H1 (cell line): ENCODE results near the gene DHRS2. TPM values are rescaled to one million over a fixed set of nuclear protein-coding genes. Genes with fewer than 3 reads are reported as not detected.

Source experiments
- CTCF ChIA-PET: fragments of 300-600 bp; sonication (Branson Sonifier 250); formaldehyde crosslinking; loops from one replicate; lab custom pipeline; 2021; ENCODE audit not compliant: partially characterized antibody; lab: Charles Lee
- POLR2A ChIA-PET: fragments of 300-600 bp; sonication (Branson Sonifier 250); formaldehyde crosslinking; loops from one replicate; lab custom pipeline; 2021; ENCODE audit warnings: inconsistent platforms; ENCODE audit not compliant: partially characterized antibody; lab: Charles Lee
- DNase-seq, 2 experiments: peaks; one replicate each; pipeline versions ENCODE4 v3.0.0 to v3.0.0-alpha.2; 2010 to 2022; ENCODE audit warnings: low spot score in 2 of 2, low read depth in 1 of 2, mixed read lengths in 1 of 2
- FAIRE-seq: peaks from 2 replicates; lab custom pipeline; 2011; peaks lifted over from hg19 to GRCh38; lab: Jason Lieb, UNC
- H2AFZ ChIP-seq: 2 replicates; pipeline ENCODE4 v1.8.1; 2012; ENCODE audit warnings: low read length, inconsistent platforms
- H2AK5ac ChIP-seq: 2 replicates; pipeline ENCODE4 v1.6.1; 2013; ENCODE audit warnings: low read depth, low read length
- H2BK120ac ChIP-seq: replicated peaks from 2 replicates; pipeline ENCODE3; 2013; ENCODE audit warnings: low read depth, low read length, inconsistent platforms
- H2BK12ac ChIP-seq: 2 replicates; pipeline ENCODE4 v1.6.1; 2013; ENCODE audit warnings: low read depth, low read length
- H2BK15ac ChIP-seq: 2 replicates; pipeline ENCODE4 v1.6.1; 2013; ENCODE audit warnings: low read length
- H2BK20ac ChIP-seq: 2 replicates; pipeline ENCODE4 v1.6.1; 2013; ENCODE audit warnings: low read length
- H2BK5ac ChIP-seq: 2 replicates; pipeline ENCODE4 v1.6.1; 2013; ENCODE audit warnings: low read depth, low read length
- H3K14ac ChIP-seq: 2 replicates; pipeline ENCODE4 v1.6.1; 2013; ENCODE audit warnings: inconsistent platforms; ENCODE audit not compliant: insufficient read length
- H3K18ac ChIP-seq: 2 replicates; pipeline ENCODE4 v1.6.1; 2013; ENCODE audit warnings: low read length; ENCODE audit errors: extremely low read depth
- H3K23ac ChIP-seq: 2 replicates; pipeline ENCODE4 v1.6.1; 2013; ENCODE audit warnings: inconsistent platforms; ENCODE audit not compliant: insufficient read length
- H3K23me2 ChIP-seq: 2 replicates; pipeline ENCODE4 v1.6.1; 2013; ENCODE audit warnings: low read depth, low read length
- H3K27ac ChIP-seq: 2 replicates; pipeline ENCODE4 v1.6.1; 2011; ENCODE audit warnings: low read depth, low read length, inconsistent platforms
- H3K27me3 ChIP-seq, 4 experiments: replicated peaks in 1 of 4; 1 replicate in 1 of 4; 2 replicates in 3 of 4; pipeline versions ENCODE4 v1.6.1 to v1.8.1; 2011 to 2013; ENCODE audit warnings: low read length in 3 of 4, mild to moderate bottlenecking in 3 of 4, inconsistent platforms in 2 of 4, mixed read lengths in 2 of 4, moderate library complexity in 1 of 4; ENCODE audit not compliant: control insufficient read depth in 3 of 4, insufficient read depth in 3 of 4; ENCODE audit errors: extremely low read depth in 1 of 4
- H3K36me3 ChIP-seq, 4 experiments: 2 replicates each; pipeline versions ENCODE4 v1.6.1 to v1.8.1; 2011 to 2013; ENCODE audit warnings: mild to moderate bottlenecking in 4 of 4, low read length in 3 of 4, moderate library complexity in 2 of 4, control low read depth in 1 of 4, inconsistent platforms in 1 of 4; ENCODE audit not compliant: insufficient read depth in 4 of 4, control insufficient read depth in 2 of 4
- H3K4ac ChIP-seq: replicated peaks from 2 replicates; pipeline ENCODE3; 2013; ENCODE audit warnings: low read length, low read depth, mixed read lengths, inconsistent platforms; ENCODE audit not compliant: insufficient read length
- H3K4me1 ChIP-seq, 4 experiments: replicated peaks in 1 of 4; 1 replicate in 1 of 4; 2 replicates in 3 of 4; pipeline versions ENCODE4 v1.6.1 to v1.8.1; 2011 to 2013; ENCODE audit warnings: low read length in 3 of 4, inconsistent platforms in 2 of 4, mixed read lengths in 1 of 4; ENCODE audit not compliant: insufficient read depth in 4 of 4, control insufficient read depth in 3 of 4
- H3K4me2 ChIP-seq, 2 experiments: 2 replicates each; pipeline versions ENCODE4 v1.6.1 to v1.8.1; 2011 to 2013; ENCODE audit warnings: low read depth in 2 of 2, low read length in 2 of 2, control low read depth in 1 of 2, inconsistent platforms in 1 of 2, mild to moderate bottlenecking in 1 of 2; ENCODE audit not compliant: insufficient read depth in 1 of 2
- H3K4me3 ChIP-seq, 4 experiments: fragments of 200-600, 300-600 bp in 1 of 4; sonication (generic), shearing (Covaris generic), sonication (Bioruptor Twin) in 1 of 4; 2 replicates each; pipeline versions ENCODE4 v1.5.1 to v1.8.1; 2011 to 2016; ENCODE audit warnings: low read length in 4 of 4, low read depth in 3 of 4, control low read depth in 2 of 4, inconsistent platforms in 2 of 4, mild to moderate bottlenecking in 2 of 4, mixed read lengths in 1 of 4, moderate library complexity in 1 of 4; ENCODE audit not compliant: insufficient read depth in 2 of 4; ENCODE audit errors: extremely low read depth in 1 of 4
- H3K56ac ChIP-seq: replicated peaks from 2 replicates; pipeline ENCODE3; 2013; ENCODE audit warnings: low read depth, mild to moderate bottlenecking, mixed read lengths, low read length, inconsistent platforms; ENCODE audit not compliant: insufficient read length
- H3K79me1 ChIP-seq: 2 replicates; pipeline ENCODE4 v1.6.1; 2013; ENCODE audit warnings: low read depth, low read length, control low read depth
- H3K79me2 ChIP-seq, 2 experiments: 2 replicates each; pipeline versions ENCODE4 v1.6.1 to v1.8.1; 2012 to 2013; ENCODE audit warnings: low read length in 2 of 2, mild to moderate bottlenecking in 2 of 2, inconsistent platforms in 1 of 2; ENCODE audit not compliant: insufficient read depth in 2 of 2, control insufficient read depth in 1 of 2
- H3K9ac ChIP-seq, 4 experiments: replicated peaks in 1 of 4; 1 replicate in 1 of 4; 2 replicates in 3 of 4; pipeline versions ENCODE4 v1.6.1 to v1.8.1; 2011 to 2013; ENCODE audit warnings: low read depth in 3 of 4, low read length in 3 of 4, control low read depth in 2 of 4, mild to moderate bottlenecking in 2 of 4, moderate library complexity in 2 of 4, inconsistent platforms in 1 of 4; ENCODE audit errors: extremely low read depth in 1 of 4
- H3K9me3 ChIP-seq, 2 experiments: 2 replicates each; pipeline versions ENCODE4 v1.6.1 to v1.8.1; 2012 to 2013; ENCODE audit warnings: mild to moderate bottlenecking in 2 of 2, moderate library complexity in 2 of 2, control low read depth in 1 of 2, inconsistent platforms in 1 of 2, low read depth in 1 of 2, low read length in 1 of 2, mixed read lengths in 1 of 2; ENCODE audit not compliant: insufficient read depth in 2 of 2
- H4K20me1 ChIP-seq, 2 experiments: replicated peaks in 1 of 2; 2 replicates each; pipeline versions ENCODE3 to v1.8.1; 2011 to 2013; ENCODE audit warnings: inconsistent platforms in 2 of 2, low read length in 2 of 2, mild to moderate bottlenecking in 1 of 2; ENCODE audit not compliant: insufficient read depth in 2 of 2, control insufficient read depth in 1 of 2
- H4K5ac ChIP-seq: 2 replicates; pipeline ENCODE4 v1.6.1; 2013; ENCODE audit warnings: low read length, low read depth, mixed read lengths, inconsistent platforms; ENCODE audit not compliant: insufficient read length
- H4K8ac ChIP-seq: 2 replicates; pipeline ENCODE4 v1.8.0; 2013; ENCODE audit warnings: mild to moderate bottlenecking, moderate library complexity, low read length, inconsistent platforms; ENCODE audit not compliant: insufficient read depth; ENCODE audit errors: extremely low read depth
- H4K91ac ChIP-seq: replicated peaks from 2 replicates; pipeline ENCODE3; 2013; ENCODE audit warnings: low read length, mixed read lengths, inconsistent platforms; ENCODE audit not compliant: insufficient read length
- CHD1 ChIP-seq: IDR thresholded peaks from 2 replicates; pipeline ENCODE4 v1.6.1; 2012; ENCODE audit warnings: low read depth, low read length, improper control_type of control experiment
- CTBP2 ChIP-seq: IDR thresholded peaks from 2 replicates; pipeline ENCODE4 v1.7.0; 2011; ENCODE audit warnings: borderline replicate concordance, mild to moderate bottlenecking, moderate library complexity, mixed read lengths, low read length; ENCODE audit not compliant: insufficient read depth, insufficient read length
- SIRT6 ChIP-seq: IDR thresholded peaks from one replicate; pipeline ENCODE4 v1.7.1; 2012; ENCODE audit warnings: low read length, inconsistent platforms
- SP1 ChIP-seq: IDR thresholded peaks from 2 replicates; pipeline ENCODE4 v1.6.1; 2011; ENCODE audit warnings: low read depth, low read length
- SUZ12 ChIP-seq: fragments of 200-600 bp; sonication (generic); IDR thresholded peaks from 2 replicates; pipeline ENCODE4 v1.6.1; 2012; ENCODE audit warnings: mild to moderate bottlenecking, inconsistent platforms, low read length, moderate library complexity, mixed read lengths
- TBP ChIP-seq: IDR thresholded peaks from 2 replicates; pipeline ENCODE4 v1.6.1; 2011; ENCODE audit warnings: low read depth, low read length, improper control_type of control experiment
- WGBS, 2 experiments: shearing (Covaris generic) in 1 of 2; methylation state at CpG; one replicate each; pipeline versions ENCODE4 v1.1.6 to v1.1.7; 2013 to 2015; ENCODE audit warnings: low lambda C conversion rate in 2 of 2, mixed read lengths in 2 of 2, inconsistent platforms in 1 of 2, low coverage in 1 of 2, missing lambda C conversion rate in 1 of 2; ENCODE audit not compliant: insufficient replicate concordance in 2 of 2, insufficient coverage in 1 of 2, insufficient read length in 1 of 2; ENCODE audit errors: extremely low coverage in 1 of 2, missing lambda C conversion rate in 1 of 2; 5-methylcytosine and 5-hydroxymethylcytosine counted together
- polyA plus RNA-seq, 7 experiments: library from polyadenylated mRNA; depleted of rRNA in 3 of 7; stranded (reverse) in 5 of 7; unstranded in 2 of 7; fragments of >200 nt in 5 of 7; fragments of 200-250 nt in 2 of 7; gene quantifications; 1 replicate in 5 of 7; 2 replicates in 1 of 7; 4 replicates in 1 of 7; pipeline versions ENCODE4 v1.2.1 to v1.2.3, GENCODE V29; 2011 to 2013; ENCODE audit warnings: missing spikeins in 2 of 7, mixed read lengths in 2 of 7
- total RNA-seq: library from RNA; stranded (reverse); fragmentation: NEBNext Ultra II Directional; extraction: Animal tissue kit (Norgen Biotek cat#: 25700); gene quantifications from 2 replicates; pipeline ENCODE4 v1.2.1, GENCODE V29; 2021
- TF ChIP-seq, protein P1 (sequence below): IDR thresholded peaks from 2 replicates; pipeline ENCODE4 v1.6.1; 2012; ENCODE audit warnings: inconsistent platforms

The DHRS2 gene
- total and polyA plus RNA-seq, 2 of the 8 experiments (the other 6 are each of a cell fraction or from before 2014, with no cell fraction given) = 1.1 to 3.5 TPM

GRCh38 chr14:23665302-23666016 is 29.3 kb downstream of the DHRS2 start:
- Histone ChIP-seq H3K4me1 (no peaks in the 10 kb centered on the region), H3K27ac (no peak overlapping the region), H3K27me3 (no peaks in the 10 kb centered on the region), H2BK12ac (no peak overlapping the region; the same call in 1 of the 2 replicates), H3K56ac (no peak overlapping the region), H2BK20ac (no peak overlapping the region), H2BK15ac (no peak overlapping the region; the same call in 1 of the 2 replicates), H2AK5ac (0 out of 2 replicates have a peak overlapping the region, but pooled peaks have one; percentile 60), H2BK120ac (no peak overlapping the region), H3K9ac (no peak overlapping the region), H4K8ac (no peak overlapping the region), H4K20me1 (no peaks in the 10 kb centered on the region), H3K79me1 (no peaks in the 10 kb centered on the region), H3K23ac (no peak overlapping the region), H2AFZ (no peak overlapping the region), H3K9me3 (no peaks in the 10 kb centered on the region; a peak in 1 of 4 replicates), H3K18ac (no peak overlapping the region), H3K23me2 (no peaks in the 10 kb centered on the region; the same call in 1 of the 2 replicates), H2BK5ac (no peak overlapping the region), H4K91ac (no peak overlapping the region), H3K4me3 (no peak overlapping the region), H4K5ac (no peak overlapping the region), H3K4ac (no peak overlapping the region), H3K14ac (no peak overlapping the region), H3K36me3 (no peaks in the 10 kb centered on the region), H3K79me2 (no peaks in the 10 kb centered on the region), H3K4me2 (no peak overlapping the region)
- FAIRE-seq (no peak), DNase-seq (no peak)
- ChIA-PET CTCF (interaction anchor here (0.6 to 4.3 kb wide), 51 partner anchors 9 to 294 kb away, joined by 3 to 45 read pairs (median 5); no protein-coding TSS in a partner anchor), POLR2A (interaction anchor here (1.5 kb wide), 1 partner anchor 29 kb away, joined by 4 read pairs; no protein-coding TSS in a partner anchor)
- WGBS, 2 experiments = 56% methylated on average over 4 of the region's 4 CpGs; no CpG with 5 or more reads in 1 of the 2 experiments
- TF ChIP-seq SIRT6 (no peak), SUZ12 (no peak), TBP (no peak), CTBP2 (no peak), SP1 (no peak), CHD1 (no peak)
- TF ChIP-seq, protein P1, sequence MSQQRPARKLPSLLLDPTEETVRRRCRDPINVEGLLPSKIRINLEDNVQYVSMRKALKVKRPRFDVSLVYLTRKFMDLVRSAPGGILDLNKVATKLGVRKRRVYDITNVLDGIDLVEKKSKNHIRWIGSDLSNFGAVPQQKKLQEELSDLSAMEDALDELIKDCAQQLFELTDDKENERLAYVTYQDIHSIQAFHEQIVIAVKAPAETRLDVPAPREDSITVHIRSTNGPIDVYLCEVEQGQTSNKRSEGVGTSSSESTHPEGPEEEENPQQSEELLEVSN = no peak
